ENCODE data around the gene PAQR9.

- TF ChIP-seq POLR2AphosphoS5 (IDR thresholded peaks at IDR 0.05; ENCODE audit: low read depth, low read length) (no peak), SIN3A (IDR thresholded peaks at IDR 0.05; ENCODE audit: borderline replicate concordance, insufficient read depth, low read length) (no peak), TAF1 (IDR thresholded peaks at IDR 0.05; ENCODE audit: borderline replicate concordance, insufficient read depth, low read length) (no peak), REST (IDR thresholded peaks at IDR 0.05; ENCODE audit: insufficient read depth in 1 of 2, low read depth in 2 of 2, low read length in 2 of 2) (no peak), FOXP2 (optimal IDR thresholded peaks at IDR 0.05; ENCODE audit: borderline replicate concordance, extremely low read depth, extremely low read length, insufficient read depth) (no peak)
These were observed 36.4 kb upstream of the PAQR9 start for GRCh38 chr3:142999881-143000280.
